ENCODE results near the gene RALGAPA2. TPM values are rescaled to one million over a fixed set of nuclear protein-coding genes. Genes with fewer than 3 reads are reported as not detected.

RALGAPA2 gene
- total and polyA plus RNA-seq, 2 experiments from 2014 or later: 13.1 to 43.4 TPM

DNA sequence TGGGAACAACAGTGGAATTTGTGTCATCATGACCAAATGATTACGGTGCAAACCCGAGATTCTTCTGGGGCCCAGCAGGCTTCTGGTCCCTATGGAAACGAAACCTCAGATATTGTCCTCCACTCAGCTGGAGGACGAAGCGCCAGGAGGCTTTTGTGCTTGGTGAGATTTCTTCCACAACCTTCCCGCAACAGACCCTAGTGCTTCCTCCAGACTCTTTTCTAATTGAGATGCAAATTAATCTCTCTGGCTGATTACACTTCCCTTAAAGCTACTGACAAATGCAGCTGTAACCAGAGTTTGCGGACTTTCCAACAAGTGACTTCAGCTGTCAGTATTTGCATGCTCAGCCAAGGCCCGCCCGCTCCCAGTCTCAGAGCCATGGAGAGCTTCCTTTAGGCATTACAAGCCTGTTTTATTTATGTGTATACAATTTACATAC, 248.5 kb downstream of the RALGAPA2 start (continued):
- TF ChIP-seq, protein P1, sequence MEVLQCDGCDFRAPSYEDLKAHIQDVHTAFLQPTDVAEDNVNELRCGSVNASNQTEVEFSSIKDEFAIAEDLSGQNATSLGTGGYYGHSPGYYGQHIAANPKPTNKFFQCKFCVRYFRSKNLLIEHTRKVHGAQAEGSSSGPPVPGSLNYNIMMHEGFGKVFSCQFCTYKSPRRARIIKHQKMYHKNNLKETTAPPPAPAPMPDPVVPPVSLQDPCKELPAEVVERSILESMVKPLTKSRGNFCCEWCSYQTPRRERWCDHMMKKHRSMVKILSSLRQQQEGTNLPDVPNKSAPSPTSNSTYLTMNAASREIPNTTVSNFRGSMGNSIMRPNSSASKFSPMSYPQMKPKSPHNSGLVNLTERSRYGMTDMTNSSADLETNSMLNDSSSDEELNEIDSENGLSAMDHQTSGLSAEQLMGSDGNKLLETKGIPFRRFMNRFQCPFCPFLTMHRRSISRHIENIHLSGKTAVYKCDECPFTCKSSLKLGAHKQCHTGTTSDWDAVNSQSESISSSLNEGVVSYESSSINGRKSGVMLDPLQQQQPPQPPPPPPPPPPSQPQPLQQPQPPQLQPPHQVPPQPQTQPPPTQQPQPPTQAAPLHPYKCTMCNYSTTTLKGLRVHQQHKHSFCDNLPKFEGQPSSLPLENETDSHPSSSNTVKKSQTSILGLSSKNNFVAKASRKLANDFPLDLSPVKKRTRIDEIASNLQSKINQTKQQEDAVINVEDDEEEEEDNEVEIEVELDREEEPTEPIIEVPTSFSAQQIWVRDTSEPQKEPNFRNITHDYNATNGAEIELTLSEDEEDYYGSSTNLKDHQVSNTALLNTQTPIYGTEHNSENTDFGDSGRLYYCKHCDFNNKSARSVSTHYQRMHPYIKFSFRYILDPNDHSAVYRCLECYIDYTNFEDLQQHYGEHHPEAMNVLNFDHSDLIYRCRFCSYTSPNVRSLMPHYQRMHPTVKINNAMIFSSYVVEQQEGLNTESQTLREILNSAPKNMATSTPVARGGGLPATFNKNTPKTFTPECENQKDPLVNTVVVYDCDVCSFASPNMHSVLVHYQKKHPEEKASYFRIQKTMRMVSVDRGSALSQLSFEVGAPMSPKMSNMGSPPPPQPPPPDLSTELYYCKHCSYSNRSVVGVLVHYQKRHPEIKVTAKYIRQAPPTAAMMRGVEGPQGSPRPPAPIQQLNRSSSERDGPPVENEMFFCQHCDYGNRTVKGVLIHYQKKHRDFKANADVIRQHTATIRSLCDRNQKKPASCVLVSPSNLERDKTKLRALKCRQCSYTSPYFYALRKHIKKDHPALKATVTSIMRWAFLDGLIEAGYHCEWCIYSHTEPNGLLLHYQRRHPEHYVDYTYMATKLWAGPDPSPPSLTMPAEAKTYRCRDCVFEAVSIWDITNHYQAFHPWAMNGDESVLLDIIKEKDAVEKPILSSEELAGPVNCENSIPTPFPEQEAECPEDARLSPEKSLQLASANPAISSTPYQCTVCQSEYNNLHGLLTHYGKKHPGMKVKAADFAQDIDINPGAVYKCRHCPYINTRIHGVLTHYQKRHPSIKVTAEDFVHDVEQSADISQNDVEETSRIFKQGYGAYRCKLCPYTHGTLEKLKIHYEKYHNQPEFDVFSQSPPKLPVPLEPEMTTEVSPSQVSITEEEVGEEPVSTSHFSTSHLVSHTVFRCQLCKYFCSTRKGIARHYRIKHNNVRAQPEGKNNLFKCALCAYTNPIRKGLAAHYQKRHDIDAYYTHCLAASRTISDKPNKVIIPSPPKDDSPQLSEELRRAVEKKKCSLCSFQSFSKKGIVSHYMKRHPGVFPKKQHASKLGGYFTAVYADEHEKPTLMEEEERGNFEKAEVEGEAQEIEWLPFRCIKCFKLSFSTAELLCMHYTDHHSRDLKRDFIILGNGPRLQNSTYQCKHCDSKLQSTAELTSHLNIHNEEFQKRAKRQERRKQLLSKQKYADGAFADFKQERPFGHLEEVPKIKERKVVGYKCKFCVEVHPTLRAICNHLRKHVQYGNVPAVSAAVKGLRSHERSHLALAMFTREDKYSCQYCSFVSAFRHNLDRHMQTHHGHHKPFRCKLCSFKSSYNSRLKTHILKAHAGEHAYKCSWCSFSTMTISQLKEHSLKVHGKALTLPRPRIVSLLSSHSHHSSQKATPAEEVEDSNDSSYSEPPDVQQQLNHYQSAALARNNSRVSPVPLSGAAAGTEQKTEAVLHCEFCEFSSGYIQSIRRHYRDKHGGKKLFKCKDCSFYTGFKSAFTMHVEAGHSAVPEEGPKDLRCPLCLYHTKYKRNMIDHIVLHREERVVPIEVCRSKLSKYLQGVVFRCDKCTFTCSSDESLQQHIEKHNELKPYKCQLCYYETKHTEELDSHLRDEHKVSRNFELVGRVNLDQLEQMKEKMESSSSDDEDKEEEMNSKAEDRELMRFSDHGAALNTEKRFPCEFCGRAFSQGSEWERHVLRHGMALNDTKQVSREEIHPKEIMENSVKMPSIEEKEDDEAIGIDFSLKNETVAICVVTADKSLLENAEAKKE (CRISPR knock-in tag; IDR thresholded peaks at IDR 0.05): peak; percentile 50; the same call in 1 of the 2 replicates
- no peak for TF ChIP-seq EZH2phosphoT487 (IDR thresholded peaks at IDR 0.05; ENCODE audit: unreplicated experiment)
- TF ChIP-seq, protein P2, sequence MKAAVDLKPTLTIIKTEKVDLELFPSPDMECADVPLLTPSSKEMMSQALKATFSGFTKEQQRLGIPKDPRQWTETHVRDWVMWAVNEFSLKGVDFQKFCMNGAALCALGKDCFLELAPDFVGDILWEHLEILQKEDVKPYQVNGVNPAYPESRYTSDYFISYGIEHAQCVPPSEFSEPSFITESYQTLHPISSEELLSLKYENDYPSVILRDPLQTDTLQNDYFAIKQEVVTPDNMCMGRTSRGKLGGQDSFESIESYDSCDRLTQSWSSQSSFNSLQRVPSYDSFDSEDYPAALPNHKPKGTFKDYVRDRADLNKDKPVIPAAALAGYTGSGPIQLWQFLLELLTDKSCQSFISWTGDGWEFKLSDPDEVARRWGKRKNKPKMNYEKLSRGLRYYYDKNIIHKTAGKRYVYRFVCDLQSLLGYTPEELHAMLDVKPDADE (IDR thresholded peaks at IDR 0.05): no peak
- TF ChIP-seq CREB1 (CRISPR knock-in tag; IDR thresholded peaks at IDR 0.05; ENCODE audit: low read depth): peak; percentile 61; the same call in 1 of the 2 replicates
- TF ChIP-seq ZNF331 (CRISPR knock-in tag; IDR thresholded peaks at IDR 0.05; ENCODE audit: low read depth): no peak
- peak; percentile 42 for TF ChIP-seq NANOG (IDR thresholded peaks at IDR 0.05; ENCODE audit: borderline replicate concordance)

- Mint-ChIP-seq H3K27ac (peak overlapping the region; percentile 89), H3K9me3 (no peaks in the 10 kb centered on the region), H3K4me1 (peaks cover 56% of the 10 kb centered on the region), H3K36me3 (ENCODE audit: low read depth) (no peaks in the 10 kb centered on the region; the same call in 2 of the 3 replicates), H3K4me3 (no peak overlapping the region), H3K27me3 (ENCODE audit: insufficient read depth, low read depth, poor library complexity) (no peaks in the 10 kb centered on the region)
- Histone ChIP-seq H3K4me1 (ENCODE audit: insufficient read depth) (peaks cover 46% of the 10 kb centered on the region), H3K79me2 (replicated peaks; ENCODE audit: insufficient read depth) (no peaks in the 10 kb centered on the region), H3K4me2 (peak overlapping the region; percentile 28), H3K4me3 (no peak overlapping the region), H4K20me1 (replicated peaks; ENCODE audit: insufficient read depth) (no peaks in the 10 kb centered on the region), H3F3A (replicated peaks; ENCODE audit: low read depth) (peaks cover 4% of the 10 kb centered on the region; the same call in 1 of the 2 replicates), H3K27ac (ENCODE audit: low read depth) (no peak overlapping the region), H3K27me3 (ENCODE audit: insufficient read depth) (no peaks in the 10 kb centered on the region), H2AFZ (no peak overlapping the region), H3K36me3 (ENCODE audit: insufficient read depth) (no peaks in the 10 kb centered on the region), H3K9me2 (ENCODE audit: insufficient read depth) (no peaks in the 10 kb centered on the region)
- DNase-seq (ENCODE audit: low spot score) (peak; percentile 10), ATAC-seq (no peak)
- TF ChIP-seq STAT1 (IDR thresholded peaks at IDR 0.05; ENCODE audit: unreplicated experiment): no peak
- no peak for TF ChIP-seq NANOG (IDR thresholded peaks at IDR 0.05; ENCODE audit: borderline replicate concordance)
- no peak for TF ChIP-seq EZH2phosphoT487 (IDR thresholded peaks at IDR 0.05; ENCODE audit: unreplicated experiment)
- TF ChIP-seq, protein P2 (IDR thresholded peaks at IDR 0.05): no peak
- TF ChIP-seq ZNF114 (CRISPR knock-in tag; IDR thresholded peaks at IDR 0.05): no peak
Observed at GRCh38 chr20:20462185-20462584, 250.3 kb downstream of the RALGAPA2 start.
